ENCODE results near the gene CEACAM21.

Gene CEACAM21

DNA sequence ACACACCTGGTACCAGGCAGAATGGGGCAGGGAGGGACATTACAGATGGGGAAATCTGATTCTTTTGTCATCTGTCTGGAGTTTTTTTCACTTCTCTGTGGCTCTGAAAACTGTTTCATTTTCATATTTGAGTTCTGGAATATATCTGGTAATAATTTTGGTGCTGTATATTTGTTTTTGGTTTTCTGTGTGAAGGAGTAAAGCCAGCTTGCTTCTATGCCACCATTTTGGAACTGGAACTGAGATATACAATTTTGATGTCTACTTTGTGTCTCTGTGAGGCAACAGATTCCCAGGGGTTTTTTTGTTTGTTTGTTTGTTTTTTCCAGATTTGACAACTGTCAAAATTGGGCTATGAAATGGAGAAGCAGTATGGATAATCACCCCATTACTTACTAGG, 34.8 kb downstream of the CEACAM21 start:
- H3K36me3 ChIP-seq (ENCODE audit: insufficient read depth), result no peaks in the 10 kb centered on the region
- H3K27ac ChIP-seq, result no peak overlapping the region
- H2AFZ ChIP-seq (ENCODE audit: low read depth), result no peak overlapping the region
- H3K27me3 ChIP-seq (ENCODE audit: insufficient read depth, low read depth), result peaks cover 33% of the 10 kb centered on the region; the same call in 1 of the 2 replicates
- no peaks in the 10 kb centered on the region for H4K20me1 ChIP-seq (ENCODE audit: insufficient read depth)
- no peaks in the 10 kb centered on the region for H3K79me2 ChIP-seq (ENCODE audit: insufficient read depth, low read depth)
- H3K4me3 ChIP-seq (IDR thresholded peaks at IDR 0.05; ENCODE audit: insufficient read depth, low read depth, low read length), result no peak overlapping the region
- no peaks in the 10 kb centered on the region for H3K4me1 ChIP-seq (ENCODE audit: low read depth, poor library complexity, severe bottlenecking)
- H3K4me2 ChIP-seq, result no peak overlapping the region
- H3K9ac ChIP-seq, result no peak overlapping the region
- no peak for TF ChIP-seq CTCF (conservative IDR thresholded peaks at IDR 0.05; ENCODE audit: low read depth, low read length)

DNA sequence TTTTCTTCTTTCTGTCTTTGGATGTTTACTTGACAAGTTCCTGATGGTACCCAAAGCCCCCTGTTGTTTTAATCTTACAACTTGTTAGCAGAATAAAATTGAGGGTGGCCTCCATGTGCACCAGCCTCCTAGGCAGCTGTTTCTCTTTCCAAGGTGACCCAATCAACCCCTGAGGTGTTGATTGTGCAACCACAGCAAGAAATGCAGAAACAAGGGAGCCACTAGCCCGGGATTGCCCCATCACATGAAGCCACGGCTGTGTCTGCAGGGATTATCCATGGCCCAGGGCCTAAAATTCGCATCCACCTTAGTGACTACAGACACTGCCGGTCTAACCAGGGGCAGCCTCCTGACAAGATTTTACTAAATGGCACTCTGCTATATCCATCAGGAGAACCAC, 36.5 kb downstream of the CEACAM21 start:
- H3K27me3 ChIP-seq (ENCODE audit: insufficient read depth, low read depth), result peaks cover 21% of the 10 kb centered on the region; the same call in 1 of the 2 replicates
- H3K36me3 ChIP-seq (ENCODE audit: insufficient read depth), result no peaks in the 10 kb centered on the region
- no peak overlapping the region for H2AFZ ChIP-seq (ENCODE audit: low read depth)
- H3K79me2 ChIP-seq (ENCODE audit: insufficient read depth, low read depth), result no peaks in the 10 kb centered on the region
- H3K4me1 ChIP-seq (ENCODE audit: low read depth, poor library complexity, severe bottlenecking), result no peaks in the 10 kb centered on the region
- TF ChIP-seq CTCF (conservative IDR thresholded peaks at IDR 0.05; ENCODE audit: low read depth, low read length), result no peak
- no peak overlapping the region for H3K27ac ChIP-seq
- H4K20me1 ChIP-seq (ENCODE audit: insufficient read depth), result no peaks in the 10 kb centered on the region
- no peak overlapping the region for H3K9ac ChIP-seq
- H3K4me2 ChIP-seq, result no peak overlapping the region
- H3K4me3 ChIP-seq (IDR thresholded peaks at IDR 0.05; ENCODE audit: insufficient read depth, low read depth, low read length), result no peak overlapping the region

- Histone ChIP-seq H3K4me3 (IDR thresholded peaks at IDR 0.05; ENCODE audit: insufficient read depth, low read depth, low read length) (no peak overlapping the region), H3K9ac (no peak overlapping the region), H3K4me1 (ENCODE audit: low read depth, poor library complexity, severe bottlenecking) (no peaks in the 10 kb centered on the region), H3K27me3 (ENCODE audit: insufficient read depth, low read depth) (peaks cover 20% of the 10 kb centered on the region), H3K27ac (no peak overlapping the region), H3K36me3 (ENCODE audit: insufficient read depth) (no peaks in the 10 kb centered on the region), H3K4me2 (no peak overlapping the region), H4K20me1 (ENCODE audit: insufficient read depth) (no peaks in the 10 kb centered on the region), H2AFZ (ENCODE audit: low read depth) (no peak overlapping the region), H3K79me2 (ENCODE audit: insufficient read depth, low read depth) (no peaks in the 10 kb centered on the region)
- TF ChIP-seq CTCF (conservative IDR thresholded peaks at IDR 0.05; ENCODE audit: low read depth, low read length), result no peak
Observed at GRCh38 chr19:41615207-41615606, 39.2 kb downstream of the CEACAM21 start.

DNA sequence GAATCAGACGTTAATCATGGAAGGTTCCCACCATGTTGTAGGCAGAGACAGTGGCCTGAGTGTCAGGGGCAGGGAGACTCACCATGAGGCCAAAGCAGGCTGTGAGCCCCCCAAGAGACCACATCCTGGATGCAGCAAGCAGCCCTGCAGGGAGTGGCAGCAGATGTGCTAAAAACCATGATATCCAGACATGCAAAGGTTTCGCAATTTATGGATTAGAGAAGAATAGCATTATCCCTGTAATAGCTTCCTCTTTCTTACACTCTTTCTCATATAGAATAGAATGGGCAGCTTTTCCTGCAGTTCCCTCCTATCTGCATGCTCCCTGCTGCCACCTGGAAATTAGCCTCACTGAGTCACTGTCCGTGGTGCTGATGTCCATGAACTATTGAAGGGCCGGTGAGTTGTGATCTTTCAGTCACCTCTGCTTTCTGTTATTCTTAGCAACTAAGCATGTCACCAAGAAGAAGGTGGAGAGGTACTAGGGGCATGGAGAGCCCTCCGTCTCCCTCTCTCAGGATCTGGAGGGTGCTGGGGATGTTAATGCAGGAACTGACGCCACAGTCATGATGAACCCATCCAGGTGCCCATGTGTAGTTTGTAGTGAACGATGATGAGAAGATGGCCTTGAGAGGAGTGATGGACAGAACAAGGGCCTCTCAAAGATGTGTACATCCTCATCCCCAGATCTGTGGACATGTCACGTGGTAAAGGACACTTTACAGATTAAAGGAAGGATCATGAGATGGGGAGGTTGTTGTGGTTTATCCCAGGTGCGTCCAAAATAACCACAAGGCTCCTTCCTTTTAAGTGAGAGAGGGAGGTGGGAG, 41.0 kb downstream of the CEACAM21 start:
- Histone ChIP-seq H3K9ac (no peak overlapping the region), H3K27me3 (ENCODE audit: insufficient read depth, low read depth) (peaks cover 33% of the 10 kb centered on the region), H3K4me1 (ENCODE audit: low read depth, poor library complexity, severe bottlenecking) (no peaks in the 10 kb centered on the region), H3K27ac (no peak overlapping the region), H2AFZ (ENCODE audit: low read depth) (no peak overlapping the region), H4K20me1 (ENCODE audit: insufficient read depth) (no peaks in the 10 kb centered on the region), H3K4me3 (IDR thresholded peaks at IDR 0.05; ENCODE audit: insufficient read depth, low read depth, low read length) (no peak overlapping the region), H3K79me2 (ENCODE audit: insufficient read depth, low read depth) (no peaks in the 10 kb centered on the region), H3K4me2 (no peak overlapping the region), H3K36me3 (ENCODE audit: insufficient read depth) (no peaks in the 10 kb centered on the region)
- TF ChIP-seq CTCF (conservative IDR thresholded peaks at IDR 0.05; ENCODE audit: low read depth, low read length), result no peak
